Skin epidermis (tissue), 12 donors: Measurements from ENCODE around the gene SLC7A7.
"Not testable (repeated sequence)": the region's sequence is repeated elsewhere in the genome, so short reads cannot be mapped to it uniquely, and the experiment has no call there.

ENCODE experiments used
- H3K27ac ChIP-seq, 21 experiments: fragments of 200-600 bp; sonication (generic) in 11 of 21; one replicate each; pipeline ENCODE4 v1.5.0; 2020; ENCODE audit warnings: mild to moderate bottlenecking in 3 of 21, inconsistent platforms in 2 of 21, moderate library complexity in 2 of 21
- H3K4me3 ChIP-seq, 7 experiments: fragments of 200-600 bp; sonication (generic) in 2 of 7; one replicate each; pipeline ENCODE4 v1.5.0; 2020; ENCODE audit warnings: inconsistent platforms in 2 of 7, mild to moderate bottlenecking in 2 of 7, moderate library complexity in 1 of 7

The SLC7A7 gene

DNA sequence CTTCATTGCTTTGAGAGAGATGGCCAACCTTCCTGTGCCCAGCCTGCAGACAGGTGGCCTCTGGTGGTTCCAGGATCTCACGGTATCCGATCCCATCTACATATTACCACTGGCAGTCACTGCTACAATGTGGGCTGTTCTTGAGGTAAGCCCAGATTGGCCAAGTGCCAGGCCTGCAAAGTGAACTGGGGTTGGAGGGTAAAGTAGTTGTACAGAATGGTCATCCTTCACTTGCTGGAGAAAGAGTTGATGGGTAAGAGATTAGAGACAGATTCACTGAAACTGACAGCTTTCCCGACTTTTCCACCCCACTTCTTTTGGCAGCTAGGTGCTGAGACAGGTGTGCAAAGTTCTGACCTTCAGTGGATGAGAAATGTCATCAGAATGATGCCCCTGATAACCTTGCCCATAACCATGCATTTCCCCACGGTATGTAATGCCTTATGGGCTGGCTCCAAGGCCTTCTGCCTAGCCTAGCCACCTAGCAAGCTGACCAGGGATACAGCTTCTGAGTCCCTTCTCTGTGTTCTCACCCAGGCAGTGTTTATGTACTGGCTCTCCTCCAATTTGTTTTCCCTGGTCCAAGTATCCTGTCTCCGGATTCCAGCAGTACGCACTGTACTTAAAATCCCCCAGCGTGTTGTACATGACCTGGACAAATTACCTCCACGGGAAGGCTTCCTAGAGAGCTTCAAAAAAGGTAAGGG is 44.6 kb downstream of the SLC7A7 start:
- Histone ChIP-seq H3K27ac (no peak overlapping the region), H3K4me3 (no peak overlapping the region)

DNA sequence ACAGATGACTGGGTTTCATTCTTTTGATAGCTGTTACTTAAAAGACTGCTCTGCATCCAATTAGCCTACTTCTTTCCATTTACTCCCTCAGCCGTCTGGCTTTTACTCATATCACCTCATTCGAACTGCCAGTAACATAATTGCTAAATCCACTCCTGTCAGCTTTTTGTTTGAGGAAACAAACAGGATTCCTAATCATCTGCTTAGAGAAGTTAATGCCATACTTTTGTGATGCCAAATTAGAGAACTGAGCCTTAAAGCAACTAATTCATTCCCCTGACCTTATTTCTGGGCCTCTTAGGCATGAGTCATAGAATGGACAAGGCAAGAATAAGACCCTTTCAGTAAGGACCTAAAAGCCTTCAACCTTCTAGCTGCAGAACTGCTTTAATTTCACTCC is 45.9 kb downstream of the SLC7A7 start:
- Histone ChIP-seq H3K27ac (no peak overlapping the region), H3K4me3 (no peak overlapping the region)

DNA sequence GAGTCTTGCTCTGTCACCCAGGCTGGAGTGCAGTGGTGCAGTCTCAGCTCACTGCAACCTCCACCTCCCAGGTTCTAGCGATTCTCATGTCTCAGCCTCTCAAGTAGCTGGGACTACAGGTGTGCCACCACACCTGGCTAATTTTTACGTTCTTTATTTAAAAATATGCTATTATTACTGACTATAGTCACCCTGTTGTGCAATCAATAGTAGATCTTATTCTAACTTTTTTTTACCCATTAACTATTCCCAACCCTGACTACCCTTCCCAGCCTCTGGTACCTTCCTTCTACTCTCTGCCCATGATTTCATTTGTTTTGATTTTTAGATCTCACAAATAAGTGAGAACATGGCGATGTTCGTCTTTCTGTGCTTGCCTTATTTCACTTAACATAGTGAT is 46.3 kb downstream of the SLC7A7 start:
- no peak overlapping the region for H3K27ac ChIP-seq
- H3K4me3 ChIP-seq, result no peak overlapping the region

DNA sequence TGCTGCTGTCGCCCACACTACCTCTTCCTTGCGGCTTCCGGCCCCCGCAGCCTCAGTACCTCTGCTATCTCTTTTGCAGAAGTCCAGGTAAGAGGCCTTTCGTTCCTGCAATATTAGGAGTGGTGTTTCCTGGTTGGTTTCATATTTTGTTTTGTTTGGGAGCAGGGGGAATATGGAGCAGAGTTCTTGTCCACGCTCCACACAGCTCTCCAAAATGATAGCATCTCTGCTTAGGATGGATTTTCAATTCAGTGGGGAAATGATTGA is 48.0 kb downstream of the SLC7A7 start:
- H3K4me3 ChIP-seq, result peak overlapping the region; percentile 61 to 97 (median 84)
- peak overlapping the region in 20 of 21 experiments; percentile 52 to 93 (median 87) for H3K27ac ChIP-seq

DNA sequence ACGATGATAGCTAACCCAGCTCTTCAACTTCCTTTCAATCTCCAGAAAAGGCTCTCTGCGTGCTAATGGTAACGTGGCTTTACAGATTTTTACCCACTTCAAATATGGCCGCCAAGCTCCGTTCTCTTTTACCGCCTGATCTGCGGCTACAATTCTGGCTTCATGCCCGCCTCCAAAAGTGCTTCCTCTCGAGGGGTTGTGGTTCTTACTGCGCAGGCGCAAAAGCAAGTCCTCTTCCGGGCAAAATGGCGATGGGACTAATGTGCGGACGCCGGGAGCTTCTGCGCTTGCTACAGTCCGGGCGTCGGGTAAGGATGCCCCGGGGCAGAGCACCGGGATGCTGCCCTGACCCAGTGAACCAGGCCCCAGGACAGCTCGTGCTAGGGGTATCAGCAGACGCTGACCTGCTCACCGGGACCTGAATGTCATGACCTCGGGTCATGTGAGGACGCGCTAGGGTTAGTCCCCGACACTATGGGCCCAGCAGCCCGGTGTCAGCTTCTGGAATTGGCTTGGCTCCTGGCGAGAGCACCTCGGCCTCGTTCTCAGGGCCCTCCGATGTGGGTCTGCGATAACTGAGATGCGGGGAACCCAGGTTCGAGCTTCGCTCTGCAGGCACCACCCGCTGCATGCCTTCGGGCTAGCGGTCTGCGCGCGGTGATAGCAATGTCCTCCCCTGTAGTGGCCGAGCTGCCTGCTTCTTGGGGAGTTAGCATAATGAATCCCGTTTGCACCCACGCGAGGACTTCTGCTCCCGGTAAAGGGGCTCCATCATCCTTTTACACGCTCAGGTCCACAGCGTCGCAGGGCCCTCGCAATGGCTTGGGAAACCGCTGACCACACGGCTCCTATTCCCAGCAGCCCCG is 48.5 kb downstream of the SLC7A7 start, which contains the start of gene OXA1L:
TSS of gene OXA1L (plus strand) at position 232 of the 866 bp plus-strand sequence. CDS start at position 246, 14 bp downstream.
- Histone ChIP-seq H3K4me3 (peak within 1 kb of the TSS; percentile 61 to 97 (median 84)), H3K27ac (peak within 1 kb of the TSS in 20 of 21 experiments; percentile 52 to 93 (median 87))

DNA sequence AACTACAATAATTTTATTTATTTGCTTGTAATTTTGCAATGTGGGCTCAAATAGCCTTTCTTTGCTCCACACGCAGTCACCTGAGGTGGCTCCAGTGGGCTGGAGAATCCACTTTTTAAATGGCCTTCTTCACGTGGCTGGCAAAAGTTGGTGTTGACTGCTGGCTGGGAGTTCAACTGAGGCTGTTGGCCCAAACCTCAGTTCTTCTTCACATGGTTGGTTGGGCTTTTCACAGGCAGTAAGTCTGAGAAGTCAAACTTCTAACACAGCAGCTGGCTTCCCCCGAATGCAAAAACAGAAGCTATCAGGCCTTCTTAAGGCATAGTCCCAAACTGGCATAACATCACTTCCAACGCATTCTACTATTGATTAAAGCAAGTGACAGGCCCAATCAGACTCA is 50.9 kb downstream of the SLC7A7 start:
- H3K27ac ChIP-seq, result no peak overlapping the region
- H3K4me3 ChIP-seq, result no peak overlapping the region

DNA sequence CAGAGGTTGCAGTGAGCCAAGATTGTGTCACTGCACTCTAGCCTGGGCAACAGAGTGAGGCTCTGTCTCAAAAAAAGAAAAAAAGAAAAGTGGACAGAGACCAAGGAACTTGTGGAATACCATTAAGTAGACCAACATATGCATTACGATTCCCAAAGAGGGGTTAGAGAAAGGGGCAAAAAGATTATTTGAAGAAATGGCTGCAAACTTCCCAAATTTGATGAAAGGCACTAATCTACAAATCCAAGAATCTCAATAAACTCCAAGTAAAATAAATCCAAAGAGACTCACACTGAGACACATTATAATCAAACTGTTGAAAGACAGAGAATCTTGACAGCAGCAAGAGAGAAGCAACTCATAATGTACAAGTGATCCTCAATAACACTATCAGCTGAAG is 53.5 kb downstream of the SLC7A7 start:
- no peak overlapping the region for H3K4me3 ChIP-seq
- no peak overlapping the region for H3K27ac ChIP-seq

DNA sequence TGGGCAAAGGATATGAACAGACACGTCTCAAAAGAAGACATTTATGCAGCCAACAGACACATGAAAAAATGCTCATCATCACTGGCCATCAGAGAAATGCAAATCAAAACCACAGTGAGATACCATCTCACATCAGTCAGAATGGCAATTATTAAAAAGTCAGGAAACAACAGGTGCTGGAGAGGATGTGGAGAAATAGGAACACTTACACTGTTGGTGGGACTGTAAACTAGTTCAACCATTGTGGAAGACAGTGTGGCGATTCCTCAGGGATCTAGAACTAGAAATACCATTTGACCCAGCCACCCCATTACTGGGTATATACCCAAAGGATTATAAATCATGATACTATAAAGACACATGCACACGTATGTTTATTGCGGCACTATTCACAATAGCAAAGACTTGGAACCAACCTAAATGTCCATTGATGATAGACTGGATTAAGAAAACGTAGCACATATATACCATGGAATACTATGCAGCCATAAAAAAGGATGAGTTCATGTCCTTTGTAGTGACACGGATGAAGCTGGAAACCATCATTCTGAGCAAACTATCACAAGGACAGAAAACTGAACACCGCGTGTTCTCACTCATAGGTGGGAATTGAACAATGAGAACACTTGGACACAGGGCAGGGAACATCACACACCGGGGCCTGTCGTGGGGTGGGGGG is 57.1 kb downstream of the SLC7A7 start:
- not testable (repeated sequence) for H3K27ac ChIP-seq, H3K4me3 ChIP-seq

DNA sequence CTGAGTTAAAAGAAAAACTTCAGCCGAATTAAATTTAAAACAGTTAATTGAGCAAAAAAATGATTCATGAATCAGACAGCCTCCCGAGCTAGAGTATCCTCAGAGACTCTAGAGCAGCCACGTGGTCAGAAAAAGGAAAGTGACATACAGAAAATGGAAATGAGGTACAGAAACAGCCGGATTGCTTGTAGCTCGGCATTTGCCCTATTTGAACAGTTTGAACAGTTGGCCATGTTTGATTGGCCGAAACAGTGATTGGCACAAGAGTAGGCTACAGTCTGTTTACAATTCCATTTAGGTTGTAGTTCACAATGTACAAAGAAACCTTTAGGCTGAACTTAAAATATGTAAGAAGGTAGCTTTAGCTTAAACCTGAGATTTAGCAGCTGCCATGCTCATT is 61.6 kb downstream of the SLC7A7 start:
- no peak overlapping the region for H3K4me3 ChIP-seq
- no peak overlapping the region for H3K27ac ChIP-seq

DNA sequence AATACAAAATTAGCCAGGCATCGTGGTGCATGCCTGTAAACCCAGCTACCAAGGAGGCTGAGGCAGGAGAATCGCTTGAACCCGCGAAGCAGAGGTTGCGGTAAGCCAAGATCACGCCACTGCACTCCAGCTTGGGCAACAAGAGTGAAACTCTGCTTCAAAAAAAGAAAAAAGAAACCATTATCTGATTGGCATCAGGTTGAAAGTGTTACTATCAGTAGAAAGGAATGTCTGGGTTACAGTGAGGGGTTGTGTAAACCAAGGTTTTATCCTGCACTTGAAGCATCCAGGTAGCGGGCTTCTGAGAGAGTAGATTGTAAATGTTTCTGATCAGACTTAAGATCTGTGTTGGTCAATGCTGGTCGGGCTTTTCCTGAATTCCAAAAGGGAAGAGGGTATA is 62.8 kb downstream of the SLC7A7 start:
- H3K27ac ChIP-seq, result no peak overlapping the region
- no peak overlapping the region for H3K4me3 ChIP-seq

DNA sequence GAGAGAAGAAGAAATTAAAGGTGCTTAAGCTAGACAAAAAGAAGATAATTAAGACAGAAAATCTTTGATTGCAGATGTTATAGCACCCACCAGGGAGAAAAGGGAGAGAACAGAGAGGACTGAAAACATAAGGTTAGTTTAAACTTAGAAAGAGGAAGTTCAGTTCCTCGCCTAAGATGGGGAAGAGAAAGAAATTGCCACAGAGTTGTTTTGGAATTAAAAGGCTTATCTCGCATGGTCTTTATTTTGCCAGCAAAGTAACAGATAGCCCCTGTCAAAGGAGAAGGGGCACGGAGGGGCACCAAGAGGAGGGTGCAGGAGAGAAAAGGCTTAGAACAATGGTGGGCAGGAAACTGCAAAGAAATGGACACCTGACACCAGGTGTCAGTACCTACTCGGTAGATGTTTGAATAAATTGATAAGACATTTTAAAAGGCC is 66.6 kb downstream of the SLC7A7 start:
- Histone ChIP-seq H3K4me3 (no peak overlapping the region), H3K27ac (no peak overlapping the region)

DNA sequence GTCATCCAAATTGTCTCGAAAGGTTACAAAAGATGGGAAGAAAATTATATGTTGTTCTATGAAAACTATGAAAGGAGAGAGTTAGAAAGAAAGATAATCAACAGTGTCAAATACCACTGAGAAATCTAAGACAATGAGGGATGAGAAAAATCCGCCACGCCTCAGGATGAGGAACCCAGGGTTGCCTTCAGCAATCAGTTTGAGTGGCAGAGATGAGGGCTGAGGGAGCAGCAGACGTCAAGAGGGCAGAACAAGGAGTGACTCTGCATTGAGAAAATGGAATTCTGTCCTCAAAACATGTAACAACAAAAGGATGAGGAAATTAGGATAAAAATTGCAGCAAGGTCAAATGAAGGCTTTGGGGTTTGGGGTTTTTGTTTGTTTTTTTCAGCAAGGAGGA is 67.0 kb downstream of the SLC7A7 start:
- Histone ChIP-seq H3K4me3 (no peak overlapping the region), H3K27ac (no peak overlapping the region)

DNA sequence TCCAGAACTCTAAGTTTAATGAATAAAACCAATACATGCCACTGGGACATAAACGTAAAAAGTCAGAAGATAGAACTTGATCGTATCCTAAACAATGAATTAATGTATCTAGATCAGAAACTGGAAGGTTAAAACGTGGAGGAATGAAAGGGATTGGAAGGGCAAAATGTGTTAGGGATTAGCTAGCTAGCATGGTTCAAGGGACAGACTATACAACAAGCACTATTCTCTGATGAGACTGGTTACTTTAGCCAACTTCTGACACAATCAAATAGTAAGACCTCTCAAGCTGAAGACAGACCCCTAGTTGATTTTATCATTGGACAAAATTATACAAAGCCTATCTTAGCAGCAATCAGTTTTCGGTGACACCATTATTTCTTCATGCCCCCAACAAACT is 67.5 kb downstream of the SLC7A7 start:
- Histone ChIP-seq H3K27ac (no peak overlapping the region), H3K4me3 (no peak overlapping the region)

DNA sequence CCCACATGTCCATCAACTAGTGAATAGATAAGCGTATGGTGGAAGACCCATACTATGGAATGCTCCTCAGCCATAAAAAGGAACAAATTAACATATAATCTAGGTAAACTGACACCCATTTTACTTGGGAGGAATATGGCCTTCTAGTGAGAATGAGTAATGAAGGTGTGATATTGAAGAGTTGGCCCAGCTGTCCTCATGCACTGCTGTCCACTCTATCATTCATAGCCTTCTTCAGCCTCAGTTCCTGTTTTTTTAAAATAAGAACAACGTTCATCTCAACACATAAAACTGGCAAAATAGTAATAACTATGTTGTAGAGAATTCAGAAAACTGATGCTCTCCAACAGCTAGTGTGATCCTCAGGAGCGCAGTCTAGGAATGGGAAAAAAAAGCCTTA is 75.2 kb downstream of the SLC7A7 start:
- H3K27ac ChIP-seq, result no peak overlapping the region
- no peak overlapping the region for H3K4me3 ChIP-seq

DNA sequence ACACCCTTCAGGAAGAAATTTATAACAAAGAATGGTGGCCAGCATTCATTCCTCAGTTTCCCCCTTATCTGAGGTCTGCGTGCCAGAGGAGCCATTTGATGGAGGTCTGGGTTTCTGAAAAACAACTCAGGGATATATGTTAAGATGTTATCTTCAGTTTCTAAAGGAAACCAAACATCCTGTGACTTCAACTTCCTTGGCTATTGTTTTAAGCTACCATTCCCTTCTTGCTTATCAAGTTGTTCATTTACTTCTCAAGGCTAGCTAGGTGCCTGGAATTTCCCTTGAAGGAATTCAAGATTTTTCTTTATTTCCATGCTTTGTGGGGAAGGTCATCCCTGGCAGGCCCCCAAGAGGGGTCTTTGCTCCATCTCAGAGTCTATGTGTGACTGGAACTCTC is 75.8 kb downstream of the SLC7A7 start:
- Histone ChIP-seq H3K27ac (no peak overlapping the region), H3K4me3 (no peak overlapping the region)

DNA sequence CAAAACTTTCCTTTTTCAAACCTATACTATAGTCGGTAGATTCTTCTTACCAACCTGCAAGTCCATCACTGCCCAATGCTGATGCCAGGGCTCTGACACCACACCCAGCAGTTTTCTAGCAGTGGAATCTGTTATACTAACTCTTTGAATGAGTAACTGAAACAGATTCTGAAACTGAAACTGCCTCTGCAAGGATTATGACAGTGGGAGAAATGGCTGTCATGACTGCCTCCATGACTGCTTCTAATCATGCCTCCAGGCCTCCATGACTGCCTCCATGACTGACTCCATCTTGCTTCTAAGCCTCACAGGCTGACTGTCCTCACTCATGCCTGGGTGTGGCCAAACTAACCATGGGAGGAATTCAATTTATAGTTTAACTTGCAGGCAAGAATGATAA is 78.2 kb downstream of the SLC7A7 start:
- no peak overlapping the region for H3K4me3 ChIP-seq

DNA sequence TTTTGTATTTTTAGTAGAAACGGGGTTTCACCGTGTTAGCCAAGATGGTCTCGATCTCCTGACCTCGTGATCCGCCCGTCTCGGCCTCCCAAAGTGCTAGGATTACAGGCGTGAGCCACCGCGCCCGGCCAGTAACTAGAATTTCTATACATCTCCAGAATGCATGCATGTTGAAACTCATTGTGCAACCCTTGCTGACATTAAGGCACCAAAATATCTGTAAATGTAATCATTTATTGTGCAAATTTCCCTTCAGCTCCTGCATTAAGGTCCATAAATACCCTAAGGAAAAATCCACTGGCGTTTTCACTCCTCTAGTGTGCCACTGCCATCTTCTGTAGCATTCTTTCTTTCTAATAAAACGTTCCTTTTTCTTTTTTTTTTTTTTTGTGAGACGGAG is 78.9 kb downstream of the SLC7A7 start:
- not testable (repeated sequence) for H3K27ac ChIP-seq

More for the DNA sequence above, 78.2 kb downstream of the SLC7A7 start:
- no peak overlapping the region for H3K27ac ChIP-seq

DNA sequence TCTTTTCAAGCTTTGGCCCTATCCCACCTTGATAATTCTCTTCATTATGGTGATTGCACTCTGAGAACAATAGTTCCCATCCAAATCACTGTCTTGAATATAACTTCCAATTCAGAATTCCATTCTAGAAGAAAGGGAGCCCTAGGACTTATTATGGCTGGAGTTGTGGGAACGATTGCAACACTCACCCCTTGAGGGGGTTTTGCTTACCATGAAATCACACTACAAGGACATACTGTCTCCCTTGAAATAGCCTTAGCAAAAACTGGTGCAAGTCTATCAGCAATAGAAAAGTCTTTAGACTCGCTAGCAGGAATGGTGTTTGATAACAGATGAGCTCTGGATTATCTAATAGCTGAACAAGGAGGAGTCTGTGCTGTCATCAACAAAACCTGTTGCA is 80.1 kb downstream of the SLC7A7 start:
- H3K27ac ChIP-seq, result no peak overlapping the region
- no peak overlapping the region for H3K4me3 ChIP-seq

More for the DNA sequence above, 78.9 kb downstream of the SLC7A7 start:
- not testable (repeated sequence) for H3K4me3 ChIP-seq

DNA sequence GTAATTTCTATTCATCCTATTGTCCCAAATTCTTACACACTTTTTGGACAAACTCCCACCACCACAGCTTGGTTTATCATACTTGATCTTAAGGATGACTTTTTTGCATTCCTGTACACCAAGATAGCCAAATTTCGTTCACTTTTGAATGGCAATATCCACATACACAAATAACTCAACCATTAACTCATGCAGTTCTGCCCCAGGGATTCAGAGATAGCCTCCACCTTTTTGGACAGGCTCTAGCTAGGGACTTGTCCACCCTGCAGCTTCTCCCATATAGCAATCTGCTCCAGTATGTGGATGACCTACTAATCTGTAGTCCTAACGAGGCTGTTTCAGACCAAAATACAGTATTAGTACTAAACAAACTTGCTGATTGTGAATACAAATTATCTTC is 81.4 kb downstream of the SLC7A7 start:
- Histone ChIP-seq H3K4me3 (no peak overlapping the region), H3K27ac (no peak overlapping the region)

DNA sequence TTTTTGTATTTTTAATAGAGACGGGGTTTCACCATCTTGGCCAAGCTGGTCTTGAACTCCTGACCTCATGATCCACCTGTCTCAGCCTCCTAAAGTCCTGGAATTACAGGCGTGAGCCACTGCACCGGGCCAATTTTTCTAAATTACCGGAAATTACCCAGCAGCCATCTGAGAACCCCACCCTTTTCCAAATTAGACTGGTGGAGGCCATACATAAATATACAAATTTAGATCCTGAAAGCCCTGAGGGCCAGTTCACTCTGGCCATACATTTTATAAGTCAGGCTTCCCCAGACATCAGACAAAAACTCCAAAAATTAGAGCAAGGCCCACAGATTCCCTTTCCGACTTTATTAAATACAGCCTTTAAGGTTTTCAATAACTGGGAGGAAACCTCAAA is 83.2 kb downstream of the SLC7A7 start:
- not testable (repeated sequence) for H3K4me3 ChIP-seq

DNA sequence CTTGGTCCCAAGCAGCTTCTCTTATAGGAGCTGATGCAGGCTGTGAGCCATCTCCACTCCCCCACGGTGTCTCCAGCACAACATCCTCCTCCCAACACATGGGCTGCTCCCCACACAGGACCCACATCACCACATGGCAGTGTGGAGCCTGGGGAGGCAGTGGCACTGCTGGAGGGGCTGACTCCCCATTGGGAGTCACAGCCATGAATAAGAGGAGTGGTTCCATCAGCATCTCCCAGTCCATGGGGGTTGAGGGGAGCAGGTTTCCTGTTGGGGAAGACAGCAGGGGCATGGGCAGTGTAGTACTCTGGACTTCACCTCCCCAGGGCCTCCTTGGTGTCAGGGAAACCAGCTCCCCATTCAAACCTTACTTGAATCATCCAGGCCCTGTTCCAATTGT is 89.2 kb downstream of the SLC7A7 start:
- Histone ChIP-seq H3K27ac (no peak overlapping the region), H3K4me3 (no peak overlapping the region)

More for the DNA sequence above, 83.2 kb downstream of the SLC7A7 start:
- H3K27ac ChIP-seq, result not testable (repeated sequence)
